Activated B cell treated with CpG ODN at 0.5 μM for 24 hours (primary cell): Measurements from ENCODE around the gene MRNIP. TPM values are rescaled to one million over a fixed set of nuclear protein-coding genes. Genes with fewer than 3 reads are reported as not detected.

ENCODE experiments used
- ATAC-seq: fragments of 200-7000 bp; cut with Tn5 transposase; one replicate; pipeline ENCODE4 v1.10.0; 2021; ENCODE audit warnings: low read depth, mild to moderate bottlenecking, moderate library complexity
- CTCF ChIA-PET: fragments of 350-600 bp; sonication (Branson Sonifier 250); formaldehyde crosslinking; loops from one replicate; lab custom pipeline; 2021; ENCODE audit warnings: antibody characterized with exemption; lab: Charles Lee
- POLR2A ChIA-PET: fragments of 350-600 bp; sonication (Branson Sonifier 250); formaldehyde crosslinking; loops from one replicate; lab custom pipeline; 2021; ENCODE audit warnings: antibody characterized with exemption; lab: Charles Lee
- DNase-seq: peaks from one replicate; pipeline ENCODE4 v3.0.0; 2022
- H3K27ac Mint-ChIP-seq: one replicate; pipeline ENCODE4 v1.8.0; 2020; ENCODE audit warnings: mixed read lengths
- H3K27me3 Mint-ChIP-seq: one replicate; pipeline ENCODE4 v1.8.0; 2021; ENCODE audit warnings: mixed read lengths
- H3K36me3 Mint-ChIP-seq: one replicate; pipeline ENCODE4 v1.8.0; 2021; ENCODE audit warnings: low read depth, mixed read lengths
- H3K4me1 Mint-ChIP-seq: one replicate; pipeline ENCODE4 v1.8.0; 2021; ENCODE audit warnings: mixed read lengths
- H3K4me3 Mint-ChIP-seq: one replicate; pipeline ENCODE4 v1.8.0; 2020; ENCODE audit warnings: mild to moderate bottlenecking, mixed read lengths
- H3K9me3 Mint-ChIP-seq: one replicate; pipeline ENCODE4 v1.8.0; 2020; ENCODE audit warnings: mixed read lengths
- intact Hi-C: fragments of 100-400 bp; cut with micrococcal nuclease; formaldehyde crosslinking; loops from one replicate; pipeline ENCODE4 v1.15.1; 2024
- total RNA-seq: library from RNA; stranded (reverse); gene quantifications from 2 replicates; pipeline ENCODE4 v1.2.3, GENCODE V29; 2022
- TF ChIP-seq, protein P1 (sequence below): fragments of 200-600 bp; IDR thresholded peaks from one replicate; pipeline ENCODE4 v1.8.0; 2022; ENCODE audit warnings: antibody characterized with exemption, mild to moderate bottlenecking

The MRNIP gene
- total RNA-seq, 1 donor from 2014 or later: 70.0 TPM

GRCh38 chr5:179863449-179864085 is 5.0 kb upstream of the MRNIP start:
- Mint-ChIP-seq H3K4me1 (peaks cover 11% of the 10 kb centered on the region), H3K4me3 (no peak overlapping the region), H3K36me3 (peaks cover 55% of the 10 kb centered on the region), H3K27me3 (no peaks in the 10 kb centered on the region), H3K9me3 (no peaks in the 10 kb centered on the region), H3K27ac (no peak overlapping the region)
- CTCF ChIA-PET: no interaction called here
- DNase-seq (no peak), ATAC-seq (no peak)
- TF ChIP-seq, protein P1, sequence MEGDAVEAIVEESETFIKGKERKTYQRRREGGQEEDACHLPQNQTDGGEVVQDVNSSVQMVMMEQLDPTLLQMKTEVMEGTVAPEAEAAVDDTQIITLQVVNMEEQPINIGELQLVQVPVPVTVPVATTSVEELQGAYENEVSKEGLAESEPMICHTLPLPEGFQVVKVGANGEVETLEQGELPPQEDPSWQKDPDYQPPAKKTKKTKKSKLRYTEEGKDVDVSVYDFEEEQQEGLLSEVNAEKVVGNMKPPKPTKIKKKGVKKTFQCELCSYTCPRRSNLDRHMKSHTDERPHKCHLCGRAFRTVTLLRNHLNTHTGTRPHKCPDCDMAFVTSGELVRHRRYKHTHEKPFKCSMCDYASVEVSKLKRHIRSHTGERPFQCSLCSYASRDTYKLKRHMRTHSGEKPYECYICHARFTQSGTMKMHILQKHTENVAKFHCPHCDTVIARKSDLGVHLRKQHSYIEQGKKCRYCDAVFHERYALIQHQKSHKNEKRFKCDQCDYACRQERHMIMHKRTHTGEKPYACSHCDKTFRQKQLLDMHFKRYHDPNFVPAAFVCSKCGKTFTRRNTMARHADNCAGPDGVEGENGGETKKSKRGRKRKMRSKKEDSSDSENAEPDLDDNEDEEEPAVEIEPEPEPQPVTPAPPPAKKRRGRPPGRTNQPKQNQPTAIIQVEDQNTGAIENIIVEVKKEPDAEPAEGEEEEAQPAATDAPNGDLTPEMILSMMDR: no peak
- intact Hi-C loops: no loop called here
- POLR2A ChIA-PET: interaction anchor here (1.1 kb wide), 1 partner anchor 27 kb away, joined by 3 read pairs; no protein-coding TSS in a partner anchor

DNA sequence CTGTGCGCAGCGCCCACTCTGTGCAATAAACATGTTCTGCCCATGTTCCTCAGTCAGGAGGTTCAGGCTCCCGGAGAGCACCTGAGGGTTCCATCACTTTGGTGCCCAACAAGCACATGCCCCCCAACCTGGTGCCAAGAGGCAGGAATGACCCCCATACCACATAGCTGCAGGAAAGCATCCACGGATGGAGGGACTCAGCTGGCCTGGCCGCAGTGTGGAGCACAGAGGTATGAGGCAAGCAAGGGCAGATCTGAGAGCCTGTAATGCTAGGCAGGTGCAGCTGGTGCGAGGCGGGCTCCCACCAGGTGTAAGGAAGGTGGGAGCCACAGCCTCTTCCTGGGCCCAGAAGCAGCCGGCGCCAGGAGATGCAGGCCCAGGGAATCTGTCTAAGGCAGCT is 4.3 kb upstream of the MRNIP start:
- H3K4me1 Mint-ChIP-seq: peaks cover 14% of the 10 kb centered on the region
- POLR2A ChIA-PET: interaction anchor here (0.6 to 1.1 kb wide), 2 partner anchors 14 to 26 kb away, joined by 3 to 7 read pairs; no protein-coding TSS in a partner anchor
- no peak for ATAC-seq
- peaks cover 55% of the 10 kb centered on the region for H3K36me3 Mint-ChIP-seq
- no peak overlapping the region for H3K4me3 Mint-ChIP-seq
- no peaks in the 10 kb centered on the region for H3K9me3 Mint-ChIP-seq
- CTCF ChIA-PET: no interaction called here
- no peak for DNase-seq
- intact Hi-C loops: no loop called here
- TF ChIP-seq, protein P1: no peak
- H3K27ac Mint-ChIP-seq: no peak overlapping the region
- H3K27me3 Mint-ChIP-seq: no peaks in the 10 kb centered on the region

- Mint-ChIP-seq H3K9me3 (no peaks in the 10 kb centered on the region), H3K36me3 (peaks cover 54% of the 10 kb centered on the region), H3K4me3 (no peak overlapping the region), H3K27ac (no peak overlapping the region), H3K4me1 (peaks cover 19% of the 10 kb centered on the region), H3K27me3 (no peaks in the 10 kb centered on the region)
- intact Hi-C loops: no loop called here
- ATAC-seq: no peak
- POLR2A ChIA-PET: interaction anchor here (0.6 to 1.1 kb wide), 3 partner anchors 15 to 68 kb away, joined by 3 to 7 read pairs (median 3); no protein-coding TSS in a partner anchor
- TF ChIP-seq, protein P1: no peak
- CTCF ChIA-PET: interaction anchor here (2.8 kb wide), 1 partner anchor 60 kb away, joined by 7 read pairs; no protein-coding TSS in a partner anchor
- DNase-seq: no peak
Observed at GRCh38 chr5:179862296-179862695, 3.7 kb upstream of the MRNIP start.

- no peak for ATAC-seq
- DNase-seq: no peak
- Mint-ChIP-seq H3K9me3 (no peaks in the 10 kb centered on the region), H3K36me3 (peaks cover 40% of the 10 kb centered on the region), H3K27me3 (no peaks in the 10 kb centered on the region), H3K4me3 (peak overlapping the region; percentile 54), H3K4me1 (peaks cover 25% of the 10 kb centered on the region), H3K27ac (no peak overlapping the region)
- ChIA-PET CTCF (interaction anchor here (2.8 kb wide), 1 partner anchor 58 kb away, joined by 7 read pairs; no protein-coding TSS in a partner anchor), POLR2A (no interaction called here)
- TF ChIP-seq, protein P1: no peak
- intact Hi-C loops: no loop called here
Observed at GRCh38 chr5:179860301-179860700, 1.7 kb upstream of the MRNIP start.

- intact Hi-C loops: loop anchor here (1.0 to 10.0 kb wide), 13 partner anchors 22 to 1117 kb away; partner anchors contain the start of genes CANX, MAML1, MGAT4B and RUFY1
- CTCF ChIA-PET: no interaction called here
- ATAC-seq: peak; percentile 59
Observed at GRCh38 chr5:179858241-179858585, 404 bp downstream of the MRNIP start.

More at GRCh38 chr5:179858241-179858585, 404 bp downstream of the MRNIP start:
- Mint-ChIP-seq H3K36me3 (peaks cover 22% of the 10 kb centered on the region), H3K4me1 (peaks cover 35% of the 10 kb centered on the region), H3K27ac (peak overlapping the region; percentile 89), H3K9me3 (no peaks in the 10 kb centered on the region), H3K4me3 (peak overlapping the region; percentile 96), H3K27me3 (no peaks in the 10 kb centered on the region)
- TF ChIP-seq, protein P1: no peak
- POLR2A ChIA-PET: interaction anchor here (0.8 to 3.1 kb wide), 5 partner anchors 36 to 113 kb away, joined by 3 to 19 read pairs (median 4); partner anchors contain the start of gene SQSTM1
- peak; percentile 39 for DNase-seq
